Rectal smooth muscle tissue (tissue), 1 donor: ENCODE data around the gene LY6G6F.

Experiments used
- H3K27ac ChIP-seq: one replicate; pipeline ENCODE4 v1.7.0; 2013; ENCODE audit warnings: low read depth, low read length, inconsistent platforms
- H3K27me3 ChIP-seq: one replicate; pipeline ENCODE4 v1.7.0; 2013; ENCODE audit warnings: low read length; ENCODE audit not compliant: control insufficient read depth, insufficient read depth
- H3K36me3 ChIP-seq: one replicate; pipeline ENCODE4 v1.7.0; 2013; ENCODE audit warnings: low read length; ENCODE audit not compliant: control insufficient read depth, insufficient read depth
- H3K4me1 ChIP-seq: one replicate; pipeline ENCODE4 v1.7.0; 2013; ENCODE audit warnings: low read length; ENCODE audit not compliant: control insufficient read depth, insufficient read depth
- H3K4me3 ChIP-seq: one replicate; pipeline ENCODE4 v1.7.0; 2013; ENCODE audit warnings: low read length
- H3K9ac ChIP-seq: one replicate; pipeline ENCODE4 v1.7.0; 2013; ENCODE audit warnings: low read length

Gene LY6G6F

DNA sequence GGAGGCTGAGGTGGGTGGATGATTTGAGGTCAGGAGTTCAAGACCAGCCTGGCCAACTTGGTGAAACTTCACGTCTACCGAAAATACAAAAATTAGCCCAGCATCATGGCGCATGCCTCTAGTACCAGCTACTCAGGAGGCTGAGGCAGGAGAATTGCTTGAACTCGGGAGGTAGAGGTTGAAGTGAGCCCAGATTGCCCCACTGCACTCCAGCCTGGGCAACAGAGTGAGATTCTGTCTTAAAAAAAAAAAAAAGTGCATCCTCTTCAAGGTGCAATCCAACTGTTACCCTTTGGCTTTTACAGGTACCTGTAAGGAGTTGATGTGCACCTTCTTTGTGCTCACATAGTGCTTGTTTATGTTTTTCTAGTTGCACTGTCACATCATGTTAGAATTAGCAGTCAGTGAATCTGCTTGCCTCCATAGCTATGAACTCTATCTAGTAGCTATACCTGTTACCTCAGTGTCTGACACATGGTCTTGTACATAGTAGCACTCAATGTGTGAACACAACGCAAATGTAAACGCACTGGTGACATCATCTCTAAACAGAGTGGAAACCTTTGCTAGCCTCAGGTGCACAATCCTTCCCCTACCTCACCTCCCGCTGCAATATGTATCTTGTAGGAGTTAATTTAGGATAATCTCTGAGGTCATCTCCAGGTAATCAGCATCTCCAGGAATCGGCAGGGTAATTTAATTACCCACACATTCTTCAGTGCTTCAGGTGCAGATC, 42.8 kb downstream of the LY6G6F start:
- Histone ChIP-seq H3K4me3 (no peak overlapping the region), H3K4me1 (no peaks in the 10 kb centered on the region)

GRCh38 chr6:31750411-31751022, 43.9 kb downstream of the LY6G6F start:
- Histone ChIP-seq H3K27me3 (no peaks in the 10 kb centered on the region), H3K4me3 (no peak overlapping the region), H3K36me3 (no peaks in the 10 kb centered on the region), H3K9ac (no peak overlapping the region), H3K4me1 (no peaks in the 10 kb centered on the region), H3K27ac (no peak overlapping the region)

More for the DNA sequence above, 42.8 kb downstream of the LY6G6F start:
- no peaks in the 10 kb centered on the region for H3K27me3 ChIP-seq
- H3K36me3 ChIP-seq, result no peaks in the 10 kb centered on the region
- H3K9ac ChIP-seq, result no peak overlapping the region
- no peak overlapping the region for H3K27ac ChIP-seq

- H3K27me3 ChIP-seq, result no peaks in the 10 kb centered on the region
- no peak overlapping the region for H3K27ac ChIP-seq
- H3K4me3 ChIP-seq, result no peak overlapping the region
- no peak overlapping the region for H3K9ac ChIP-seq
- no peaks in the 10 kb centered on the region for H3K4me1 ChIP-seq
- no peaks in the 10 kb centered on the region for H3K36me3 ChIP-seq
Observed at GRCh38 chr6:31752739-31753319, 46.2 kb downstream of the LY6G6F start.

DNA sequence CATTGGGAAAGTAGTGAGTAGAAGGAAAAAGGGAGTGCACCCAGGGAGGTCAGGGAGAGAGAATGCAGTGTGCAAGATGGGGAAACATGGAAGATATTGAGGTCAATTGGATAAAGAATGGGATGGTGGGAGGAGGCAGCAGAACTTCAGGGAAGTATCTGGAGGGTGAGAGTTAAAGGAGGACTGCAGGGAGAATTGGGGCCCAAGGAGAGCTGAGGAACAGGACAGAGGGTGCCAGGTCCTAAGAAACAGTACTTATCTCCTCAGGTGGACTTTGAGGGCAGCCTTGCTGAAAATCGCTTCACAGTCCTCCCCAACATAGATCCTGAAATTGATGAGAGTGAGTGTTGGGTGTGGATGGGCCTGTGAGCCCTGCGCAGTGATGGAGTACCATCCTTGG, 51.6 kb downstream of the LY6G6F start:
- Histone ChIP-seq H3K27ac (no peak overlapping the region), H3K4me1 (no peaks in the 10 kb centered on the region), H3K4me3 (no peak overlapping the region), H3K36me3 (no peaks in the 10 kb centered on the region), H3K27me3 (no peaks in the 10 kb centered on the region), H3K9ac (no peak overlapping the region)
